Kidney epithelial cell (primary cell): ENCODE data around the gene FASN. TPM values are rescaled to one million over a fixed set of nuclear protein-coding genes. Genes with fewer than 3 reads are reported as not detected.

ENCODE experiments used
- DNase-seq: peaks from one replicate; pipeline ENCODE4 v3.0.0-alpha.2; 2010; ENCODE audit warnings: low read depth
- H3K27me3 ChIP-seq: 2 replicates; pipeline ENCODE4 v1.6.0; 2011; ENCODE audit warnings: low read length; ENCODE audit not compliant: control insufficient read depth, insufficient read depth
- H3K36me3 ChIP-seq: 2 replicates; pipeline ENCODE4 v1.5.1; 2011; ENCODE audit warnings: low read length; ENCODE audit not compliant: control insufficient read depth, insufficient read depth
- H3K4me3 ChIP-seq: 2 replicates; pipeline ENCODE4 v1.5.1; 2011; ENCODE audit warnings: low read depth, mild to moderate bottlenecking, control low read depth, low read length
- CTCF ChIP-seq: IDR thresholded peaks from 2 replicates; pipeline ENCODE4 v1.5.1; 2011; ENCODE audit warnings: mild to moderate bottlenecking, moderate library complexity, low read length, control low read depth, inconsistent platforms; ENCODE audit not compliant: insufficient read depth, poor library complexity, severe bottlenecking
- total RNA-seq: library from RNA; depleted of rRNA; stranded (reverse); fragments of >200 nt; gene quantifications from 2 replicates; pipeline ENCODE4 v1.2.3, GENCODE V29; 2015

FASN gene
- total RNA-seq, 1 donor from 2014 or later, result 202 TPM

DNA sequence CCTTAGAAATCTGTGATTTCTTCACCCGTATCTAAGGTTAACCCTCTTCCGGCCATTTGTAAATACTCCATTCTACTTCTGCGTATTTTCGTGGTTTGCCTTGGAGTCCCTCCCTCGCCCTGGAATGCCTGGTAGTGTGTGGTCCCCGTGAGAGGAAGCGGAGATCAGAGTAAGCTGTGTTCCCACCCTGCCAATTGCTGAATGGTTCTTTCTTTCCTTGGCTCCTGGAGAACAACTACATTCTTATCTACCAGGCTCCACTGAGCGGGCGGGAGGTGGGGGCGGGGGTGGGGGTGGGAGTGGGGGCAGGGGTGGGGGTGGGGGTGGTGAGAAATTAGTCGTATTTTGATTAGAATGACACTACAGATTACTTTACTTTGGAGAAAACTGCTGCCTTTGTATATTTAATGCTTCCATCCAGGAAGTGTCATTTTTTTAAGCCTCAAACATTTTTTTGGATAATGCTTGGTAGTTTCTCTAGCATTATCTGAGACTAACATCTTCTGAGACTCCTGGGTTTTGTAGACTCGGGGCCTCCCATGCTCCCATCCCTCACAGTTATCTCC, 20.9 kb upstream of the FASN start:
- no peak for DNase-seq
- no peak for TF ChIP-seq CTCF
- Histone ChIP-seq H3K4me3 (no peak overlapping the region), H3K36me3 (peaks cover 1% of the 10 kb centered on the region), H3K27me3 (no peaks in the 10 kb centered on the region)

DNA sequence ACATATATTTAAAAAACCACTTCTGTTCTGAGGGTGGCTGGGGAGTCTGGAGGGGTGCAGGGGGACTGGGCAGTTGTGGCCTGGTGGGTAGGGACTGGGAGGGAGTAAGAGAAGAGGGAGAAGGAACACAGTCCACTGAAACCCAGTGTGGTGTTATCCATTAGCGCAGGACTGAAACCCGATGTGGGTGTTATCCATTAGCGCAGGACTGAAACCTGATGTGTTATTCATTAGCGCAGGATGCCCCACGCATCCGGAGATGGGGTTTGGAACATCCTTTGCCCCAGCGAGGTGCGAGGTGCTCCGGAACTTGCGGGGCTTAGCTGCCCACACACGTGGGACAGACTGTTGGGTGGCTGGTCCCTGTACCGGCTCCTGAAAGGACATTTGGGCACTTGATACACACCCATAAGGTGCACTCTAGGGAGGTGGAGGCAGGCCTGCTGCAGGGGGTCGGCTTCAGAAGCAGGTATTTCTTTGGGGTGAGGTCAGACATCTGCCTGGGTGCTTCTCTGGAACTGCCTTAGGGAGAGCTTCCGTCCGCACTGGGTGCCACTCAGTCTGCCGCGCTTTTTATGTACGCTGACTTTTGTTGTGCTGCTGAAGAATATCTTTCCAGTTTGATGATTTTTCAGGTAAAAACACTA, 20.3 kb upstream of the FASN start:
- Histone ChIP-seq H3K36me3 (peaks cover 1% of the 10 kb centered on the region), H3K4me3 (no peak overlapping the region), H3K27me3 (no peaks in the 10 kb centered on the region)
- TF ChIP-seq CTCF, result no peak
- DNase-seq, result no peak

DNA sequence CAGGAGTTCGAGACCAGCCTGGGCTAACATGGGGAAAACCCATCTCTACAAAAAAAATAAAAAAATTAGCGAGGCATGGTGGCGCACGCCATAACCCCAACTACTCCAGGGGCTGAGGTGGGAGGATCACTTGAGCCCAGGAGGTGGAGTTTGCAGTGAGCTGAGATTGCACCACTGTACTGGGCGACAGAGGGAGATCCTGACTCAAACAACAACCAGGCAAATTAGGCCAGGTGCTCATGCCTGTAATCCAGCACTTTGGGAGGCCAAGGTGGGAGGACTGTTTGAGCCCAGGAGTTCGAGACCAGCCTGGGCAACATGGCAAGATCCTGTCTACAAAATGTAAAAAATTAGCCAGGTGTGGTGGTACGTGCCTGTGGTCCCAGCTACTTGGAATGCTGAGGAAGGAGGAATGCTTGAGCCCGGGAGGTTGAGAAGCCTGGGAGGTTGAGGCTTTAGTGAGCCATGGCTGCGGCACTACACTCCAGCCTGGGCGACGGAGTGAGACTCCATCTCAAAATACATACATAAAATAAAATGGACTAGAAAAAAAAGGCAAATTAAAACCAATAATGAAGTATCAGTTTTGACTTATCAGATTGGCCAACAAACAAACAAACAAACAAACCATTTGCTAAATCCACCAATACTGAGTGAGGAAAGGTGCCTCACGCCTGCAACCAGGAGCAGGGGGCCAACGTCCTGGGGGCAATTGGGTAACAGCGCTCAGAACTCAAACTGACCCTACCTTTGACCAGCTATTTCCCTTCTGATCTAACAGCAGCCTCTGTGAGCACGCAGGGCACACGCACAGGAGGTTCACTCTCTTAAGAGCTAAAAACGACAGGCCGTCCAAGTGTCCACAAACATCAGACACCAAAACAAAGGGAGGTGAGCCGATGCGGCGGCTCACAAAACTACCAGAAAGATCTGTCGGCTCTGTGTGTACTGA, 19.4 kb upstream of the FASN start:
- no peak overlapping the region for H3K4me3 ChIP-seq
- DNase-seq, result no peak
- H3K27me3 ChIP-seq, result no peaks in the 10 kb centered on the region
- no peak for TF ChIP-seq CTCF
- peaks cover 1% of the 10 kb centered on the region for H3K36me3 ChIP-seq

- H3K27me3 ChIP-seq, result no peaks in the 10 kb centered on the region
- peaks cover 1% of the 10 kb centered on the region for H3K36me3 ChIP-seq
- no peak overlapping the region for H3K4me3 ChIP-seq
- no peak for TF ChIP-seq CTCF
- no peak for DNase-seq
These were observed 18.2 kb upstream of the FASN start for GRCh38 chr17:82116246-82116645.

- Histone ChIP-seq H3K4me3 (no peak overlapping the region), H3K36me3 (peaks cover 1% of the 10 kb centered on the region), H3K27me3 (no peaks in the 10 kb centered on the region)
- DNase-seq, result no peak
- no peak for TF ChIP-seq CTCF
These were observed 16.8 kb upstream of the FASN start for GRCh38 chr17:82114872-82115271.
